Activated gamma-delta T cell treated with anti-CD3 and anti-CD28 coated beads, Interleukin-2, amount 50 U/mL, for 16 hours (primary cell): ENCODE results near the gene KRT17.
"Not testable (repeated sequence)": the region's sequence is repeated elsewhere in the genome, so short reads cannot be mapped to it uniquely, and the experiment has no call there.

Experiments used
- DNase-seq: peaks from one replicate; pipeline ENCODE4 v3.0.0-alpha.2; 2020; ENCODE audit warnings: low read depth

The KRT17 gene

DNA sequence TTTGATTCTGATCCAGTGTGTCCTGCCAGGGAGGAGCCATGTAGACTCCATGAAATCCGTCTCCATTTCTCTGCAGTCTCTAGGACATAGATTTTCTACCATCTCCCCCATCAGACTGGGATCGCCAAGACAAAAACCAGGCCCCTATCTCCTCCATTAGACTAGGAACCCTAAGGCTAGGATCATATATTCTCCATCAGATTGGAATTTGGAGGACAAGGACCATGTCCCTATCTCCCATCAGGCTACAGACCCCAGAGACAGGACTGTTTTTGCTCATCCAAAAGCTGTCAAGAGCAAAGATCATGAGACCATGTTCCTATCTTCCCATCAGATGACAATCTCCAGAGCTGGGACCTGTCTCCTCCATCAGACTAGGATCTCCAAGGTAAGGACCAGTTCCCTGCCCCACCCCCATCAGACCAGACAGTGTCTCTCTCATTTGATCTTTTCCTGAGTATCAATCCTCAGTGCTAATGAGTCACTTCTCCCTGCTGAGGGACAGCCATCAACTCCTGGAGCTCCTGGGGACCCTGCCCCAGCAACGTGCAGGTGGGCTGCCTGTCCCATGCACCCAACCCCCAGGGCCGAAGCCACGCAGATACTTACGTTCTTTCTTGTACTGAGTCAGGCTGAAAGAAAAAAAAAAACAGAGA is 4.3 kb downstream of the KRT17 start:
- not testable (repeated sequence) for DNase-seq

DNA sequence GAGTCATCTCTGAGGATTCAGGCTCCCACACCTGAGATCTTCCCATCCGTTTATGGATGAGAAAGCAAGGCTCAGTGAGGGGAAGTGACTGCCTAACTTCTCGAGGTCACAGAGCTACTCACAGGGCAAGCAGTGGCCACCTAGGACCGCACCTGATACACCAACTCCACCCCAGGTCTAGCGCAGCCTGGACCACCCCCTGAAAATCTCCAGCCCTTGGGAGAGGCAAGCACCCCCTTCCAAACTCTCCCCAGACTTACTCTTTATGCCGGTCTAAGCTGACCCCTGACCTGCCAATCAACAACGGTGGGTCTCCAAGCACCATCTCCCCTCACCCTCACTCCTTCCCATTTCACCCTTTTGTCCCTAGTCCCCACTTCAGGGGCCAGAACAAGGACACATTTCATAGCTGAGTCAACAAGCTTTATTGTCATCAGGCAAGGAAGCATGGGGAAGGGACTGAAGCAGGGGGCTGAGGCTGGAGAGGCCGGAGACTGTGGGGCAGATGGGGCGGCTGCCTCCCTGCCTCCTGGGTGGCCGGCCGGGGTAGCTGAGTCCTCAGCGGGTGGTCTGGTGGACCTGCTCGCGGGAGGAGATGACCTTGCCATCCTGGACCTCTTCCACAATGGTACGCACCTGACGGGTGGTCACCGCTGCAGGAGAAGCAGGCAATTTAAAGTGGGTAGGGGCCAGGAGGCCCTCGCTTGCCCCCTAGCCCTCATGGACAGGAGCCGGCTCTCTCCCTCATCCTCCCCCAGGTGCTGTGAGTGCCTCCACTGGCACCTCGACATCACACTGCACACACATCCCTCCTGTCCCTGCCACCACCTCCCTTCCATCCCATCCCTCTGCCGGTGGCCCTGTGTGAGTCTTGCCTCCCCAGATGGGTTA is 5.1 kb downstream of the KRT17 start:
- DNase-seq, result no peak

DNA sequence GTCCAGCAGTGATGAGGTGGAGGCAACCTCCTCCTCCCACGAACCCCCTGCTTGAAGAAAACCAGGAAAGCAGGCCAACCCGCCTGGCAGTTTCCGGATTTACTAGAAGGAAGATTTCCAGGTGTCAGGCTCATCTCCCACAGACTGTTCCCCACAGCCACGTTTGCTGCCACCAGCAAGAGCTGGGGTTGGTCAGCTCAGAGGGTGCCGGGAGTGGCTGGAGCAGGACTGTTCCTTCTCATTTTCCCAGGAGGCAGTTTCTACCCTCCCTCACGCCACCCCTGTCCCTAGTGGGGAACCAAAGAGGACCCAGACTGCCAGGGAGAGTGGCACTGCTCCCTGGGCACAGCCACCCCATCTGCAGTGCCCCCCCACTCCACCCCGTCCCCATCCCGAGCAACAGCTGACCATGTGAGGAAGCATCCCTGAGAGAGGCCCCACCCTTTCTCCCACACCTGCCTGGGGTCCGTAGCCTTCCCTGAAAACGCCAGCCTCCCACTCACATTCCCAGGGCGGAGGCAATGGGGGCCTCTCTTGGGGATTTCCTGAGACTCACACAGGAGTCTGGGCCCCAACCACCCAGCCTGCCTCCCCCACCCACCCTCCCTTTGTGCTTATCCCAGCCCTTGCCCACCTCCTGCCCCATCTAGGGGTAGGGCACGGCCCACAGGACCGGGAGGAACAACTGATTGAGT is 5.9 kb downstream of the KRT17 start:
- no peak for DNase-seq

DNA sequence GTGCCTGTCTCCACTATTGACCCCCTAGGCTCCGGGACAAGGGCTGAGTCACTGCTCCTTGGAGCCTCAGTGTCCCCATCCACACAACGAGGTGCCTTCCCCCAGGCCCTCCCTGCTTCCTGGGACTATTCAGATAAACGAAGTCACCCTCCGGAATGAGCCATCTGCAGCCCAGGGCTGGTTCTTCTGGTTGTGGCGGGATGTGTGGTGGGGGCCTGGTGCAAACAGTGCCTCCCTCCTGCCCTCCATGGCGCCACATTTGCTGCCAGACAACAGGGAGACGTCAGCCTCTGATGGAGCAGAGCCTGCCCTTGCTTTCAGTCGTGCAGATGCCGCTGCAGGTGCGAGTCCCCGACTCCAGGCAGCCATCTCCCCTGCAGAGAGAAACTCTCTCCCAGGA is 6.7 kb downstream of the KRT17 start:
- DNase-seq, result no peak

DNA sequence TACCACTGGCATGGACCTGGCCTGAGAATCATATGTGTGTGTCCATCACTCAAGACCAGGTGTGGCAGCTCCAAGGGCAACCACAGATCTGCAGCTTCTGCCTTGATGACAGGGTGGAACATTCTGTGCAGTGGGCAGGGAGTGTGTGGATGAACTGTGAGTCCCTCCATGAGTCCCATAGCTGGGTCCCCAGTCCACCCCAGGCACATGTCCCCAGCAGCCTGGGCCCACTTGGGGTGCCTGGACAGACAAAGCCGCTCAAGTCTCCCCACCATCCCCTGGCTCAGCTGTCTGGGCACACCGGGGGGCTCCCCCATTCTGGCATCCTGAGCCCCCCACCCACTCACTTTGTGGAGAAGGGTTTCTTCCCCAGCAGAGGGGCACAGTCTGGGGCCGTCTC is 7.2 kb downstream of the KRT17 start:
- no peak for DNase-seq

DNA sequence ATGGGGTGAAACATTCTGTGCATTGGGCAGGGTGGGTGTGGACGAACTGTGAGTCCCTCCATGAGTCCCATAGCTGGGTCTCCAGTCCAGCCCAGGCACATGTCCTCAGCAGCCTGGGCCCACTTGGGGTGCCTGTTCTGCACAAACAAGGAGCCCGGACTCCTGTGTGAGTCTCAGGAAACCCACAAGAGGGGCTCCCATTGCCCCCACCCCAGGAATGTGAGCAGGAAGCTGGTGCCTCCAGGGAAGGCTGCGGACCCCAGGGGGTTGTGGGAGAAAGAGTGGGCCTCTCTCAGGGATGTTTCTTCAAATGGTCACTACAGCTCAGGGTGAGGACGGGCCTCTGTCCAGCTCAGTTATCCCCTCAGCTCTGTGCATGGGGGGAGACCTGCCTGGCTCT is 7.9 kb downstream of the KRT17 start:
- DNase-seq, result not testable (repeated sequence)

DNA sequence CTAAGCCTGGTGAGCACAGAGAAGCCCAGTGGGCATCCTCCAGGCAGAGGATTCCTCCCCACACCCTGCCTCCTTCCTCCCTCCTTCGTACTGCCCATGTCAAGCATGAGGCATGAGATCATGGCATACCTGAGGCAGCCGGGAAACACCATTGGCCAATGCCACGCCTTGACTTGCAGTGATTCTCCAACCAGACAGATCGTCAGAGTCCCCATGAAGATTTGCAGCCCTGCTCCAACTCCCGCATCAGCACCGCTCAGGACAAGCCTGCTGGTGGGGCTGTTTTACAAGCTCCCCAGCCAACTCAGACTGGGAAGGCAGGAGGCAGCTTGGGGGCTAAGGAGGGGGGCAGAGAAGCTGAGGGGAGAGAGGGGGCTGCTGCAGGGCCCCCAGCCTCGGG is 8.9 kb downstream of the KRT17 start:
- DNase-seq, result no peak

DNA sequence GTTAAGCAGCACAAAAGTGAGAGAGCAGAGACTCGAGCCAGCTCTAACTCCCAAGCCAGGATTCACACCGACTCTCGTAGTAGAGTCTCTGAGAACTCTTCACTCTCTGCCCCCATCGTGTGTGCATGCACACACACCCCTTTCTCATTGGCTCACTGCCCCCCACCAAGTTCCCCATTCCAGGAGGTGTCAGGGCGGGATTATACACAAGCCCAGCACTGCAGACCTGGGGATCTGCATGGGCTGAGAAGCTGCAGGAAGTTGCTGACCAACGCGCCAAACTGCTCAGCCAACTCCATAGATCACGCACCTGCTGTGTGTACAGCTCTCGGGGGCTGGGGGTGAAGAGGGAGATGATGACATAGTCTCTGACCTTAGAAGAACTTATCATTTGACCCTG is 9.6 kb downstream of the KRT17 start:
- DNase-seq, result not testable (repeated sequence)

DNA sequence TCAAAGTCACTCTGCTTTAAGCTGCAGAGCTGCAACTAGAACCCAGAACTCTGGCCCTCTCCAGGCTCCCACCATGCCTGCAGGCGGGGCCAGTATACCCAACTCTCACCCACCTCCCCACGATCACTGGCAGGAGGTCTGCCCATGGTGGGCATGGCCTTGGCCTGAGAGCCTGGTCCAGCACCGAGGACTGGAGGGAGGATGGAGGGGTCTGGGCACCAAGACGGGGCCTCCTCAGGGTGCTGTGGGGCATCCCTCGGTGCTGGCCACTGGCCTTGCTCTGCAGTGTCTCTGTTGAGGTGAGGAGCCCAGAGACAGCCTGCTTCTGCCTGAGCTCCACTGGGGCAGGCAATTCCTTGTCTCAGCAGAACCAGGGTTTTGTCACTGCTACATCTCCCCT is 10.3 kb downstream of the KRT17 start:
- DNase-seq, result no peak

DNA sequence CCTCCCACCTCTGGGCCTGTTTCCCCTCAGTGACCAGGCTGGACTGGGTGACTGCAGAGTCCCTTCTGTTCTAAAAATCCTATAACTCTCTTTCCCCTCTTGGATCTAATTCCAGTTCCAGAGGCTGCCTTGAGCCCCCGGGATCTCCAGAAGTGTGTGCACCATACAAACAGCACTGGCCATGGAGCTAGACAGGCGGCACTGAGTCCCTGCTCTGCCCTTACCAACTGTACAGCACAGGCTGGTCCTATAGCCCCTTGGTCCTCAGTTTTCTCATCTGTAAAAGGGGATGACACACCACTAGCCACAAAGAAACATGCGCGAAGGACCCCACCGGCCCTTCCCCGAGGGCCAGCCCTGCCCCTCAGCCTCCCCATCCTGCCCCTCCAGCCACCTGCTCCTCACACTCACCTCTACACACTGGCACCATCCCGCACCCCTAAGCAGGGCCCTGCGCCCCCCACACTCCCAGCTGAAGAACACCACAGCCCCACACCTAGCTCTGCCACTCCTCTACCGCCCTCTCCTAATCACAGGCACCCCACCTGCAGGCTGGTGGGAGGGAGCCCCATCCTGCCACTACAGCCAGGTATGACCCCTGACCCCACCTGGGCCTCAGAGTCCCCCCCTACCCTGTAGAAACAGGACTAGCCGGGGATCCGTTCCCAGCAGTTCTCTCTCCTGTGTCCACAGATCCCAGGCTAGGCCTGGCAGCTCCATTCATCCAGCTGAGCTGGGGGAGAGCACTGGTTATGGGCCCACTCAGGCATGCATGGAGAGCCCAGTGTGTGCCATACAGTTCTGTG is 10.9 kb downstream of the KRT17 start:
- no peak for DNase-seq

DNA sequence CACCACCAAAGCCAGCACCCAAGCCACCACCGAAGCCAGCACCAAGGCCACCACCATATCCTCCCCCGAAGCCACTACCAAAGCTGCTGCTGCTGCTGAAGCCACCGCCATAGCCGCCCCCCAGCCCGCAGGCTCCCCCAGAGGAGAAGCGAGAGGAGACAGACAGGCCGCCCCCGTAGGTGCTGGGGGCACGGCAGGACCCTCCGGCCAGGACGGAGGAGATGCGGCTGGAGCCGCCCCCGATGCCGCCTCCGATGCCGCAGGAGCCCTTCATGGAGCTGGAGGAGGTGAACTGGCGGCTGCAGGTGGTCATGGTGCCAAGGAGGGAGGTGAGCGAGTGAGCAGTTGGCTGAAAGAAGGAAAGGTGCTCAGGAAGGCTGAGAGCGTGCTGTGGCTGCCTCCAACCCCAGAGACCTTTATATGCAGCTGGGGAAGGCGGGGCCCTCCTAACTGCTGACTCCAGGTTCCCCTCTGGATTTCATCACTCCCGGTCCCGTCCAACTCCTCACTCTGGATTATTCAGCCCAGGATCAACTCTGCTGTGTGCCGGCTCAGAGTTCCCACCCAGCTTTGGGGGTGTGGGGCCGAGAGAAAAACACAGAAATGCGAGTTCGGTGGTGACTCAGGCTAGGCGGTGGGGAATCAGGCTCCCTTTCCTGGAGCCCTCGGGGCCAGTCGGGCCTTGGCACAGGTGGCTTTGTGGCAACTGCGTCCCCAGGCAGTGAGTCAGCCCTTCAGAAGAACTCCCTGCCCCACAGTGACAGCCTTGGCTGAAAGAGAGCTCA is 11.8 kb downstream of the KRT17 start, which contains the start of gene KRT16:
Gene KRT16 (minus strand): TSS at position 392 of the 785 bp plus-strand sequence. CDS start 79 bp downstream, at position 313.
- not testable (repeated sequence) for DNase-seq

DNA sequence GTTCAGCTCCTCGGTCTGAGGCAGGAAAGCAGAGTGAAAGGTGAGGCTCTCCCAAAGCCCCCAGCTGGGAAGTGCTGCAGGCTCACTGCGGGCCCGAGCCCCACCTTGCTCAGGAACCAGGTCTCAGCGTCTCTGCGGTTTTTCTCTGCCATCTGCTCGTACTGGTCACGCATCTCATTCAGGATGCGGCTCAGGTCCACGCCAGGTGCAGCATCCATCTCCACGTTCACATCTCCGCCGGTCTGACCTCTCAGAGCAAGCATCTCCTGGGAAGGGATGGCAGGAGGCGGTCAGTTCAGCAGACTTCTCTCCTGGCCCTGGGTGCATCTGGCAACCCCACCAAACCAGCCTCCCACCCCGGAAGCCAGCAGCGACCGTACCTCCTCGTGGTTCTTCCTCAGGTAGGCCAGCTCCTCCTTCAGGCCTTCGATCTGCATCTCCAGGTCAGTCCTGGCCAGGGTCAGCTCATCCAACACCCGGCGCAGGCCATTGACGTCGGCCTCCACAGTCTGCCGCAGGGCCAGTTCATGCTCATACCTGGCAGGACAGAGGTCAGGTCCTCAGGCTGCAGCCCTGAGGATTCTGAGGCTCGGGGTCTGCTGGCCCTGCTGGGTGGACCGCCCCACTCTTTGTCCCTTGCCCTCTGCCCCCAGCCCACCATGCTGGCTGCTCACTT is 13.3 kb downstream of the KRT17 start:
- no peak for DNase-seq

DNA sequence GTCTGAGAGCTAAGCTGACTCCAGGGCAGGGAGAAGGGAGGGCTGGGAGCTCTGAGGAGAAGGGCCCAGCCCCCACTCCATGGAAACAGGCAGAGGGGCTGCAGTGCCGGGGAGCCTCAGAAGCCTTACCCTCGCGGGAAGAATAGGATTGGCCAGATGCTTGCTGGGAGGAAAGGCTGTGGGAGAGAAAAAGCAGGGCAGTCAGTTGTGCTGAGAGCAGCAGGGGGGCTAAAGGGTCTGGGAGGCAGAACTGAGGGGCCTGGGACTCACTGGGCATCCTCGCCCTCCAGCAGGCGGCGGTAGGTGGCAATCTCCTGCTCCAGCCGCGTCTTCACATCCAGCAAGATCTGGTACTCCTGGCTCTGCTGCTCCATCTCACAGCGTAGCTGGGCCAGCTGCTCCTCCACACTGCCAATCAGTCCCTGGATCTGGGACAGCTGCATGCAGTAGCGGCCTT is 14.3 kb downstream of the KRT17 start:
- DNase-seq, result not testable (repeated sequence)

DNA sequence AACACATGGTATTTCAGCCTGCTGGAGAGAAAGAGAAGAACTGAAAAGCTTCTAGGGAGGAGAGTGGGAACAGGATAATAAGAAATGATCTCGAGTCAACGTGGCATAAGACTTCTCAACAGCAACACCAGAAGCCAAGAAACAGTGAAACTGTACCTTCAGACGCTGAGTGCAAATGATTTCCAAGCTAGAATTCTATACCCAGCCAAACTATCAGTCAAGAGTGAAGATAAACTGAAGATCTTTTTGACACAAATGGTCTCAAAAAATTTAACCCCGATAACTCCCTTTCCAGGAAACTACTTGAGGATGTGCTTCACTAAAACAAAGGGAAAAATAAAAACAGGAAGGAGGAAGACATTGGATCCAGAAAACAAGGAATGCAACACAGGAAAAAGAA is 17.4 kb downstream of the KRT17 start:
- not testable (repeated sequence) for DNase-seq

DNA sequence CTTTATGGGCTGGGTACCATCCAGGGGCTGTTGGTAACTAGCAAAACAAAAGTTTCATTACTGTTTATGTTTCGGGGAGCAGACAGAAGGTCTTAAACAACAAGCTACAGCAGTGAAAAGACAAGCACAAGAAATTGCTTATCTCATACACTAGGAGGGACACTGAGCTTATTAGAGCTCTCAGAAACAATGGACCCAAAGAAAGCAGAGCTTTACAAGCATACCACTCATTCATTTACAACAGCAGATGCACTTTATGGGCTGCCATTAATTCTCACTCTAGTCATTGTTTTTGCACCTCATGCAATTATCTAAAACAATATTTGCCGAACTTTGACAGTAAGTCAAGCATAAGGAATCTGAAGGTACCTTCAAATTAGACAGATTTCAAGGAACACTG is 21.9 kb downstream of the KRT17 start:
- DNase-seq, result no peak

DNA sequence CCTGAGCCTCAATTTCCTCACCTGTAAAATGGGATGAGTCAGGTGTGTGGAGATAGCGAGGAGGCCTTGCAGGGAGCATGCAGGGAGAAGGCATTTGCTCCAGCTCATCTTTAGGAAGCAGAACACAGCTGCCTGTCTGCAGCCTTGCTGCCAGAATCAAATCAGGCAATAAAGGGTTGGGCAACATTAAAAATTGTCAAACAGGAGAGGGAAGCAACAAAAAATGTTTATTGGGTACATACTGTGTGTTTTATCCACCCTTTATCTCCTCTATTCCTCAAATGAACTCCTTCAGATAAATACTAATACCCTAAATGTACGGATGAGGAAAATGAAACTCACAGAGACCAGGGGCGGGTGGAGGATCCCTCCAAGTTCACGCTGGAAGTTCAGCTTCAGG is 24.1 kb downstream of the KRT17 start:
- no peak for DNase-seq

DNA sequence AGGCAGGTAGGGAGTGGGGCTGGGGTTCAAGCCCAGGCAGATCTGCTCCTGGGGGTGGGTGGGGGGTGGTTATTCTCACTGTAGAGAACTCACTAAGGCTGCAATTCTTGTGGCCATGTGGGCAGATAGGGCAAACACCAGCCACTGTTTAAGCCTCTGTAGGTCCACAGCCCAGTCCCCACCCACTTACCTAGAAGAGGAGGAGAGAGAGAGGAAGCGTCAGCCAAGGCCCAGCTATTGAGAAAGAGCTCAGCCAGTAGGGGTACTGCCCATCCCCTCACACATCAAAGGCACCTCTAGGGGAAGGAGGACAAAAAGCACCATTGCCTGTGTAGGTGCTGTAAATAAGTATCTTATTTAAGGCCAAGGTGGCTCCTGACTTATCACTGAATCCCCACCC is 24.7 kb downstream of the KRT17 start:
- no peak for DNase-seq

DNA sequence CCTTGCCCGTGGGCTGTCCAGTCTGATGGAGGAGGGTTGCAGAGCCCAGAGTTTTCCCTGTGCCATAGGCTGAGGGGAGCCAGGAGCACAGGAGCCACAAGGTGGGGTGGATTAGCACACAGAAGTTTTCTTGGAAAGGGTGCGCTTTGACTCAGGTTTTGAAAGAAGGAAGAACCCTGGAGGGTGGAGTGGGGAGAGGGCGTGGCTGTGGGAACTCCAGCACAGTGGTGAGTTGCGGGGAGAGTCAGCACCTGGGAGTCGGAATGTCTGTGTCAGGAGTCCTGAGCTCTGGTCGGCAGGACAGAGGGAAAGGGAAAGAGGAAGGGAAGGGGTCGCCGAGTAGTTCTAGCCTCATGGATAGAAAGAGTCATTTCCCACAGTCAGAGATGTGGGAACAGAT is 28.8 kb downstream of the KRT17 start:
- no peak for DNase-seq

DNA sequence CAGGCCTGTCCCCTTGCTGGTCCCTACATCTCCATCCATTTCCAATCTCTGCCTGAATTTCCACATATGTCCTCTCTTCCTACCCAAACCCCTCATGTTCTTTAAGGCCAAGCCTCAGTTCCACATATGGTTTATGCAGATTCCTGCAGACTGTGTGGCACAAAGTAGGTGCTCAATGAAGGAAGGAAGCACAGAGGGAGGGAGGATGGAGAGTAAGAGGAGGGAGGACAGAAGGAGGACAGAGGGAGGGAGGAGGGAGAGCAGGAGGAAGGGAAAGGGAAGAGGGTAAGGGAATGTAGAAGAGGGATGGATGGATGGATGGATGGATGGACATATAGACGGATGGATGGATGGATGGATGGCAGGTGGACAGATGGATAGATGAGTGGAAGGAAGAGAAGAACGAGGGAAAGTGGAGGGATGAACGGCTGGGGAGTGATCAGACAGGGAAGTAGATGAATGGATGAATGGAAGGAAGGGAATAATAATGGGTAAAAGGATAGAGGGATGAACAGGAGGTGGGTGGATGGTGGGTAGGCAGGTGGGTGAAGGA is 29.9 kb downstream of the KRT17 start:
- DNase-seq, result no peak

DNA sequence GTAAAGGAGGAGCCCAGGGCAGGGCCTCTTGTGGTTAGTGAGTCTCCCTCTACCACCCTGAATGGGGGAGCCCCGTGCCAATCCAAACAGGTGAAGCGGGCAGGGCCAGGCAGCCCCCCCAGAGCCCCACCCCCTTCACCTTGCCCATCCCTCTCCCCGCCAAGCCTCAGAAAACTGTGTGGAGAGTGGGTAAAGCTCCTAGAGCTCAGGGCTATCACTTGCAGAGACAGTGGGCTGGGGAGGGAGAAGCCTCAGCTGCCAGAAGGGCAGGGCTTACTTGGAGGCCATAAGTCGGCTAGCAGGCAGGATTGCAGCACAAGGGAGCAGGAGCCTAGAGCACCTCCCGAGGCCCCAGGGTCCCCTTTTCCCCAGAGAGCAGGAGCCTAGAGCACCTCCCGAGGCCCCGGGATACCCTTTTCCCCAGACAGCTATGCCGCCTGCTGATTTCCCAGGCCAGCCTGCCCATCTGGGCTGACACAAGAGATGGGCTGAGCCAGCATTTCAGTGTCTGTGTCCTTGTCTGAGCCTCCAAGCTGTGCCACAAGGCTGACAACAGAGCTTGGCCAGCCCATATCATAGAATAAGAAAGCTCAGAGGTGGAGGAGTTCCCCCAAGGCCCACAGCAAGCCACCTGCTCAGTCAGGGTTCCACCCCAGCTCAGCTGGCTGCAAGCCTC is 30.9 kb downstream of the KRT17 start:
- DNase-seq, result no peak
